PC-9 (cell line): Measurements from ENCODE around the gene SPDYE16.
"Not testable (repeated sequence)": the region's sequence is repeated elsewhere in the genome, so short reads cannot be mapped to it uniquely, and the experiment has no call there.

Source experiments
- EZH2 ChIP-seq: fragments of 200-600 bp; sonication (generic); IDR thresholded peaks from 2 replicates; pipeline ENCODE4 v1.8.0; 2017; ENCODE audit warnings: antibody characterized with exemption, low read depth
- TF ChIP-seq, protein P1 (sequence below): fragments of 200-600 bp; sonication (generic); conservative IDR thresholded peaks from 2 replicates; pipeline ENCODE4 v1.6.1; 2017; ENCODE audit warnings: mixed run types, antibody characterized with exemption, mild to moderate bottlenecking, moderate library complexity

DNA sequence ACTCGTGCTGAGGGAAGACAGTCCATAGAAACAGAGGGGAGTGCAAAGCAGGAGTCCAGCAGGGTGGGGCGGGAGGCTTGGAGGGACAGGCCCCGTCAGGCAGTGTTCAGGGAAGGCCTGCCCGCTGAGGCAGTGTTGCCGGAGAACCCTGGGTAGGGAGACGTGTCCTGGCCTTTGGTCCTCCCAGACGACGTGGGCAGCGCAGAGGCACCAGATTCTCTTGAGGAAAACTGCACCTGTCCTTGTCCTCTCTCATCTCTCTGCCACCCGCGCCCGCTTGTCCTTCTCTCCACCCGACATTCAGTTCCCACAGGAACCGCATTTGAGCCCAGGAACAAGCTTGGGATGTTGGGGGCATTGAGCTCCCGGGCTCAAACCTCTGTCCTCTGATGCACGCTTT, 47.4 kb downstream of the SPDYE16 start:
- TF ChIP-seq, protein P1, sequence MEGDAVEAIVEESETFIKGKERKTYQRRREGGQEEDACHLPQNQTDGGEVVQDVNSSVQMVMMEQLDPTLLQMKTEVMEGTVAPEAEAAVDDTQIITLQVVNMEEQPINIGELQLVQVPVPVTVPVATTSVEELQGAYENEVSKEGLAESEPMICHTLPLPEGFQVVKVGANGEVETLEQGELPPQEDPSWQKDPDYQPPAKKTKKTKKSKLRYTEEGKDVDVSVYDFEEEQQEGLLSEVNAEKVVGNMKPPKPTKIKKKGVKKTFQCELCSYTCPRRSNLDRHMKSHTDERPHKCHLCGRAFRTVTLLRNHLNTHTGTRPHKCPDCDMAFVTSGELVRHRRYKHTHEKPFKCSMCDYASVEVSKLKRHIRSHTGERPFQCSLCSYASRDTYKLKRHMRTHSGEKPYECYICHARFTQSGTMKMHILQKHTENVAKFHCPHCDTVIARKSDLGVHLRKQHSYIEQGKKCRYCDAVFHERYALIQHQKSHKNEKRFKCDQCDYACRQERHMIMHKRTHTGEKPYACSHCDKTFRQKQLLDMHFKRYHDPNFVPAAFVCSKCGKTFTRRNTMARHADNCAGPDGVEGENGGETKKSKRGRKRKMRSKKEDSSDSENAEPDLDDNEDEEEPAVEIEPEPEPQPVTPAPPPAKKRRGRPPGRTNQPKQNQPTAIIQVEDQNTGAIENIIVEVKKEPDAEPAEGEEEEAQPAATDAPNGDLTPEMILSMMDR = not testable (repeated sequence)
- TF ChIP-seq EZH2 = not testable (repeated sequence)
